NCI-H510A treated with DMSO at 0.1 percent for 48 hours (cell line): ENCODE data around the gene GABRP.
"Not testable (repeated sequence)": the region's sequence is repeated elsewhere in the genome, so short reads cannot be mapped to it uniquely, and the experiment has no call there.

ENCODE experiments used
- DNase-seq: peaks from one replicate; lab custom pipeline; 2025; lab: John Stamatoyannopoulos, UW

GABRP gene

DNA sequence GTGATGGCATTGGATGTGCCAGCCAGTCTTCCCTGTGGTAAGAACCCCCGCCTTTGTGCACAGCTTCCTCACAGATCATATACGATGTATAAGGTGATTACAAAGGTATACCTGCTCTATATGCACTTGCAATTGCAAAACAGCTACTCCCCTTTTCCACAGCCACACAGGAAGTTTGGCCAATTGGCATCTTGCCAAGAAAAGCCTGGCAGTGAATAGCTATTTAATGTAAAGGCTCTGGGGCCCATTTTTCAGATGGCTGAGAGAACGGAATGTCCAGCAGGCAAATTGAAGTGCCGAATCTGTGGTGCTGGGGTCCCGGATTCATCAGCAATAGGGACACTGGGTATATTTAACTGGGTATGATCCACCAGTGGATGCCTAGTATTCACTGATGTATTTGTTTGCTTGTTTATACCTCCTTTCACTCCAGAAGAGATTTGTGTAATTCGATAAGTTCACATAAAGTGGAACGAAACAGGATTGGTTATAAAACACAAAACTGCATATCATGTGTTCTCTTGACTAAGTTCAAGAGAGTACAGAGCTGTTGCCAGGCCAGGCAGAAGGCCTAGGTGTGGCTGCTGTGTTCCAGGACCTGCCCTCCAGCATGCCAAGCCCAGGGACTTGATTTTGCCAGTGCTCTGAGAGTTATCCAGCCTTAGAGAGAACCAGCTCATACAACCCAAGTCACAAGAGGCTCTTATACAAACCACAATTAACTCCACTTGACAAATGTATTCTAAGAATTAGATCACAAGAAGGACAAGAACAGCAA is 27.7 kb upstream of the GABRP start:
- peak; percentile 58 for DNase-seq

DNA sequence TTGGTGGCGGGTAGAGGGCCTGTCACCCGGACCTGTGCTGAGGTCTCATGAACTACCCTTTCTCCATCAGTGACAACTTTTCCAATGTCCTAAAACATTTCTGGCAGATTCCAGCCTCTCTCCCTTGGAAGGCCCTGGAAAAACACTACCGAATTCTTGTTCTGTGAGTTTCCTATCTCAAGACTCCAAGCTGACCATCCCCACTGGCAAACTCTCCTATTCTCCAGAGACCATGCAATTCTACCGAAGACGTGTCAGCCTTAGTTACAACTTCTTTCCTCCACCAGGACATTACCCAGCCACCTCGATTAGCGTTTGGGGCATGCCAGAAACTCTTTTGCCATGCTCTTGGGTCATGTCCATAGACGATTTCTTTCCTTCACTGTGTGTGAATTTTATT is 26.8 kb upstream of the GABRP start:
- DNase-seq, result no peak

DNA sequence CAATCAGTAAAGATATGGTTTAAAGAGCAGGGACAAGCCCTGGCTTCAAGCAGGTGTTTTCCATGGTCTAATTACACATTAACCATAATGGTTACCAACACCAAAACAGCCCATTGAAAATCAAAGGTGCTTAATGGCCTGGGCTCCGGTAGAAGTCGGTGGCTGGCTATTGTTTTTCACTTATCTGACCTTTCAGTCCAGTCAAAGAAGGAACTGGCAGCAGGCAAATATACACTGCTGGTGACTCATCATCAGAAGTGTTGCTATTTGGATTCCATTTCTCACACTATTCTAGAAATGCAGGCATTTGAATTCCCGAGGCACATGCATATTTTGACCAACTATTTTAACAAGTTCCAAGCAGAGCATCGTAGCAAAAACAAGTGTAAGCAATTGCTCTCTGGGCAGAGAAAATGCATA is 26.3 kb upstream of the GABRP start:
- DNase-seq, result no peak

DNA sequence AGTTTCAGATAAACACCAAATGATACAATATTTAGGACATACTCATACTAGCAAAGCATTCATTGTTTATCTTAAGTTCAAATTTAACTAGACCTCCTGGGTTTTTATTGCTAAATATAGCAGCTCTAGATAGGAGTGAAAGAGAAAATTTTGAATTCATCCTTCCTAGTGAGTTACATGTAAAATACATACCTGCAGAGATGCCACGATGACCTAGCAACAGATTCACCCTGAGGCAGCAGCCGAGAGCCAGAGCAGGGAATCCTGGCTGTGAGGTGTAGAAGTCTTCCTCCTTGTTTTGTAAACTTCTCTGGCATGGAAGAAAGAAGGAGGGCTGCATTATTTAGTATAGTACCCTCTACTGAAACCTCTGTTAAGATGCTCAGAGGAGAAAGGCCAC is 25.9 kb upstream of the GABRP start:
- no peak for DNase-seq

DNA sequence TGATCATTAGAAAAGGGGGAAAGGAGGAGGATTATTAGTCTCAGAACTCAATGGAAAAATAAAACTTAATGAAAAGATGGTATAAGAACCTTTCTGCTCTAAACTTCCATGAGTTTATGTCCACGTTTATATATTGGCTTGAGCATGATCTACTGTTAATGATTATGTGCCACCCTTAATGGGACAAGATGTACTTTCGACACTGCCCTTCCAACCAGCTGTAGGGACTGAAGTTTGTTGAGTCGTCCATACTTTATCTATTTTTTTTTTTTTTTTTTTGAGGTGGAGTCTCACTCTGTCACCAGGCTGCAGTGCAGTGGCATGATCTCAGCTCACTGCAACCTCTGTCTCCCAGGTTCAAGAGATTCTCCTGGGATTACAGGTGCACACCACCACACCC is 25.0 kb upstream of the GABRP start:
- no peak for DNase-seq

DNA sequence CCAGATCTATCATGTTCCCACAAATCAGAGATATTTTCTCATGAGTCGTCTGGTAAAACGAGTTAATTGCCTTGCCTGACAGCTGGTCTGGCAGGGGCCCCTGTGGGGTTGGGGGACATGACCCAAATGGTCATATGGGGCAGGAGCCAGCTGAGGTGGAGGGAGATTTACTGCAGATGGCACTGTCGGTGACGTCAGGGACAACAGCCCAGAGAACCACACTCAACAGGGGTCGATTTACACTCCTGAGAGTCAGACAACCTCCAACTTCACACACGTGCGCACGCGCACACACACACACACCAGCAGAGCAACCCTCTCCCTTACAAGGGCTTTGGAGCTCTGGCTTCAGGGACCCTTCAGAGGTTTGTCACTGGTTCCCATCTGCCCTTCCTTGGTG is 23.4 kb upstream of the GABRP start:
- DNase-seq, result no peak

DNA sequence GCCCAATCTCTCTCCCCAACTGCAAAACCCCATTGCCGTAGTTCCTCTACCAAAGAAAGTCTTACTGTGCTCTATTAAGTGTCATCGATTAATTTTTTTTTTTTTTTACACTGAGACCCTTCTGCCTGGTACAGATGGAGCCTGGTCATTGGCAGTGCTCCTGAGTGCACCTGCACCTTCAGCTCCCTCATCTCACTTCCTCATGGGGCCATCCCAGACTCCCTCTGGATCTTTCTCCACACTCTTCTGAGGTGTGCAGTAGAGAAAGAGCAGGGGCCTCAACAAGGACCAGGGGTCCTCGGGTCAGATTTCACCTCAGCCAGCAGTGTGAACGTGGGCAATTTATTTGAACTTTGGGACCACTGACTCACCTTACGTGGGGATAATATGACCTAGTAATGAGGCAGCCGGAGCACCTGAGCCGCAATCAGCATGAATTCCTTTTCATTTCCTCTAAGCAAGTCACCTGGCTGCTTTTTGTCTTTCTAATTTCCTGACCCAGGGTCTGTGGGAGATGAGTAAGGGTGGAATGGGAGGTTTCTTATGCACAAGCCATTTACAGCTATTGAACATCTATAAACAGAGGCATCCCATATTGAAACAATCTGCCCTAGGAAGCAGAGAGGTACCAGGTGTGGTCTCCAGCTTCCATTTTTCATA is 22.3 kb upstream of the GABRP start:
- no peak for DNase-seq

DNA sequence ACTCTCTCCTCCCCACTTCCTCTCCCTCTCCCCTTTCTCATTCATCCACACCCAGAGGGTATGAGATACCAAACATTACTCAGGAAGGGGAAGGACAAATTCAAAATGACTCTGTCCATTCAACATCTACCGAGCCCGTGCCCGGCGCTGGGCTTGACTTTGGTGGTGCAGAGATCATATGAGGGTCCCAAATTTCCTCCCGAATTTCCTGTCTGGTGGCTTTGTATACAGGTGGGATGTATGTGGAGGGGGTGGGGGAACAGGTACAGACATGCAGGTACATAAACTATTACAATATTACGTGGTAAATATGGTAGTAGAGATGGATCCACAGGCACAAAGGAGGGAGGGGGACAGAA is 21.8 kb upstream of the GABRP start:
- no peak for DNase-seq

DNA sequence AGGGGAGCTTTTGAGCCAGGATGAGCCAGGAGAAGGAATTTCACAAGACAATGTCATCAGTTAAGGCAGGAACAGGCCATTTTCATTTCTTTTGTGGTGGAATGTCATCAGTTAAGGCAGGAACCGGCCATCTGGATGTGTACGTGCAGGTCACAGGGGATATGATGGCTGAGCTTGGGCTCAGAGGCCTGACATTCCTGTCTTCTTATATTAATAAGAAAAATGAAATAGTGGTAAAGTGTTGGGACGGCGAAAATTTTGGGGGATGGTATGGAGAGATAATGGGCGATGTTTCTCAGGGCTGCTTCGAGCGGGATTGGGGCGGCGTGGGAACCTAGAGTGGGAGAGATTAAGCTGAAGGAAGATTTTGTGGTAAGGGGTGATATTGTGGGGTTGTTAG is 21.2 kb upstream of the GABRP start:
- DNase-seq, result not testable (repeated sequence)

DNA sequence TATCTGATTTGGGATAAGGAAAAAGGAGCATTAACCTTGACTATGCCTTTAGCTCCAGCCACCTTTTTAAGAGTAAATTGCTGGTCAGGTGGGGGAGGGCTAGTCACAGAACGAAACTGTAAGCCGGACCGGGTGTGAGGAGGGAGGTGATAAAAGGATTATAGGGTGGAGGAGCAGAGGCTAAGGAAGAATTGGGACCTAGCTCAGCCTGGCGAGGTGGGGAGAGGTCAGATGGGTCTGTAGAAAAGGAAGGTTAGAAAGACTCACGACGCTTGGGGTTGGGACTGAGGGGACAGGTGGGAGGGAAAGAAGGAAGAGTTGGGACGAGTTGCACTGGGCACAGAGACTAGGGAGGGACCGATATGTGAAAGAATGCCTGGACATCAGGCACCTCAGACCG is 17.7 kb upstream of the GABRP start:
- not testable (repeated sequence) for DNase-seq

DNA sequence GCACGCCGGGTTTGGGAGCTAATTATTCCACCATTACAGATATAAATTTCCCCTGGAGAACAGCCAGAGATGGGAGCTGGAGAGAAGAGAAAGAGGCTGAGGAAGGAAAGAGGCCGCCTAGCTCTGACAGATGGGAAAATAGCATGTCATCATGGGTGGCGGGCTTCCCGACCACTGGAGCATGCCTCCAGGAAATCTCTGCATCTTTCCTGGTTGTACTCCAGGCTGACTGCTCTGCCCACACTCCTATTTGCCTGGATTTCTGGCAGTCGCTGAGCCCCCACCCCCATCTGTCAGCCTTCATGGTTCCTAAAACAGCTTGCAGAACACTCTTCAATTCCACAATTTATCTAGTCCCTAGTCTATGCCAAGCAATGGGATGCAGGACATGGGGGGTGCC is 14.3 kb upstream of the GABRP start:
- DNase-seq, result no peak

DNA sequence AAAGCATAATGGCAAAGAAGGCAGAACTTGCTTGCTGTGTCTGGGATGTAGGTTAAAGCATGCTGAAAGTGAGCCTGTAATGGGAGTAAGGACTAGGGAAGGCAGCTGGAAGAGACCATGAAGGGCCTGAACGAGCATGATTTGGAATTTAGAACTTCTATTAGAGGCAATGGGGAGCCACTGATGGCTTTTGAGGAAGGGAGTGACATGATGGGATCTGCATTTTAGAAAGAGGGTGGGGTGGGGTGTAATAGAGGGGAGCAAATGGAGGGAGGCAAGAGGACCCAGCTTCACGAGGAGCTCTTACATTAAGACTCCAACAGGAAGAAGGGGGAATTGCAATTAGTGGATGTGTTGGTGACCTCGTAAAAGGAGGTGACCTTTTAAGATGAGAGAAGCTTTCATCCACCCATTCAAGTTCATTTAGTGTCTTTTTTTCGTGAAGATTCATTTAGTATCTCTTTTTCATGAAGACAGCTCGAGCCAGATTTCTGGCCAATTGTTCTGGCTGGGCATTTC is 13.6 kb upstream of the GABRP start:
- no peak for DNase-seq

DNA sequence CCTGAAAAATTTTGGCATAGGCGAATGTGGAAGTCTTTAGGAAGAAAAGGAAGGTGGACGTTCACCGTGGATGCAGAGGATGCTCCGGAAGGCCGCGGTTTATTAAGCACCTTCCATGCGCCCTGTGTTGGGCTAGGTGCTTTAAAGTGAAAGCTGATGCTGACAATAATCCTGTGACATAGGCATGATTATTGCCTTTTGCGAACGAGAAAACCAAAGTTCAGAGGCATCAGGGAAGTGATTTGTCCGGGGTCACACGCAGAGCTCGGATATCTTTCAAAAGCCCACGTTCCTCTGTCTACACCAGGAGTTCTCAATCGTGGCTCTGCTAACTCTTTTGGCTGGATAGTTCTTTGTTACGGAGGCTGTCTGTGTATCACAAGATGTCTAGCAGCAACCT is 12.0 kb upstream of the GABRP start:
- no peak for DNase-seq

DNA sequence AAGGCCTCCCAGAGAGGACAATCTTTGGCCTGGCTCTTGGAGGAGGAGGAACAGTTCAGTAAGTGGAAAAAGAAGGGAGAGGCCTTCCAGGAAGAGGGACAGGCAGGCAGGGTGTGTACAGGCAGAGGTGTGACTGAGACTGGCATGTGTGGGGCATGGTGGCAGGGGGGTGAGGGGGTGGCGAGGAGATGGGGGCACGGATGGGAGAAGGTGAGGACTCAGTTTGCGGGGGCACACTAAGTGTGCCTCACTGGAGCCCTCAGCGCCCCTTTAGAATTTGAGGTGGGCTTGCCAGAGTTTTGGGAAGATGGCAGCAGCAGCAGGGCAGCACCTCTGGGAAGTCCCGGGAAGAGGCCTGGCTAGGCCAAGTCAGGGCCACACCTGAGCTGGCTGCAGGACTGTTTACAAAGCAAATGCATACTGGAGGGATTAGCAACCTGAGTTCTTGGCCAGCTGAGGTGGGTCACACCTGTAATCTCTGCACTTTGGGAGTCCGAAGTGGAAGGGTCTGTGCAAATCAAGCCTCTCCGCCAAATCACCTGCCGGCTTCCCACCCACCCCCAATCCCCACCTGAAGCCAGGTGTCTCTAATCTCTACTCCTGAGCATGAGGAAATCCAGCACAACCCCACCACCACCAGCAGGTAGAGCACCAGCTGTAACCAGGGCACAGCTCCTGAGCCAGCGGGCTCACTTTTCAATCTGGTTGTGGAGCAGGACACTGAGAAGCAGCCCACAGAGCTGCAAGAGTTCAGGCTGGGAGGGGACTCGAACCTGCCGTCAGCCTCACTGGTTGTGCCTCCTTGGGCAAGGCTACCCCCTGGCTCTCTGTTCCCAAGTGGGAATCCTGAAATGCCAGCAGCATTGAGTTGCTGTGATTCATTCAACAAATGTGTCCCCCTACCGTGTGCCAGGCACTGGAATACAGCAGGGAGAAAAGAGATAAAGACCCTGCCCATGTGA is 10.2 kb upstream of the GABRP start:
- no peak for DNase-seq

DNA sequence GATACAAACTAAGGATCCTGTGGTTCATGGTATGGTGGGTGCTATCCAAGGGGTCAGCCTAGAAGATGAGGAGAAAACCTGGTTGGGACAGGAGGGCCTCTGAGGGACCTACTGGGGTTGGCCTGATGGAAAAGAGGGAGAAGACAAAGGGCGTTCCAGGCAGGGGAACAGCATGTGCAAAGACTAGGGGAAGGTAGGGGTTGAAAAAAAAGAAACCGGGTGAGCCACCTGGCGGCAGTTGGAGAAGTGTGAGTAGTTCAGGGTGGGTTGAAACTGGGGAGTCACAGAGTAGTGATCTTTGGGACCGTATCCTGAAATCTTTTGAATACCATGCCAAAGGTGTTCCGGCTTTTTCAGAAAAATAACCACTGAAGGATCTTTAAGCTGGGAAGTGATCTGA is 8.7 kb upstream of the GABRP start:
- DNase-seq, result no peak

DNA sequence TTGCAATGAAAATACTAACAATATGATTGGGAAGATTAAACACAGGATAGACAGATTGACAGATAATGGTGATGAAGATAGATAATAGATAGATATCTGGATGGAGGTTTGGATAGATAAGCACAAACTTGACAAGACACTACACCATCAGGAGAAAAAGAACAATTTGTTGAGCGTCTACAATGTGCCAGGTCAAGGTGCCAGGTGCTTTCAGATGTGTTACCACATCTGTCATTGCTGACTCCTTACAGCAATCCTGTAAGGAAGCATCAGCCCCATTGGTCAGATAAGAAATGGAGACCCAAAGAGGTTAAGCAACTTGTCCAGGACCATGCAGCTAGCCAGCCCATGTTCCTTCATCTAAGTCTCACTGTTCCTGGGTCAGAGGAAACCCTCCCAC is 1.6 kb upstream of the GABRP start:
- no peak for DNase-seq

DNA sequence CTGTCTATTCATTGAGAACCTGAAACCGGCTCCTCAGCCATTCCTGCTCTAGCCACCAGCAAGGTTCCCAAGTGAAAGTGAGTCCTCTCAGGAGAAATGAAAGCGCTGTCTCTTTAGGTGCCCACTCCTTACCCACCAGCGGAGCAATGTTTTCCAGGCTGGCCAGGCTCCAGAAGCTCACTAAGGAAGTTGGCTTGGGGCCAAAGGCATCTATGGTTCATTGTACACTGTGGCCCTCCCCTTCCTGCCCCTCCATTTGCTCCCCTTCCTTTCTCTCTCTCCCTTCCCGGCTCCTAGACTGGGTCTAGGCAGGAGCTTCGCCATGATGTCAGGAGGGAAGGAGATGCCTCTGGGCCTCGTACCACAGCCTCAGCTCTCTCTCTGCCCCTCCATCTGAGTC is 1.1 kb upstream of the GABRP start:
- peak; percentile 42 for DNase-seq

DNA sequence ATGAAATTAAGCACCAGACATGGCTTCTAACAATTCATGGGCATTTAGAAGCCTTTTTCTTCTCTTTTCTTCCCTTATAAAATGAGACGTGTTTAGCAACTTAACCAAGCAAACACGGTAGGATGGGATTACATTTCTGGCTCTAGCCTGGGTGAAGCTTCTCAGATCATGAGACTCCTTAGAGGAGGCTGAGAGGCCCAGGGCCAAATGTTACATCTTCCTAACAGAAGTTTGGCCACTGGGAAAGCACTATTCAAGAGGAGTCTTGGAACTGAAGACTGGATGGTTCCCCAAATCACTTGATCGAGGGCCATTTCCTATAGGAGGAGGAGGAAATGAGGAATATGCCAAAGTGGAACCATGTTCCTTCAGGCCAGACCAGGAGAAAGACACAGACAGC is 1.9 kb downstream of the GABRP start:
- DNase-seq, result no peak

DNA sequence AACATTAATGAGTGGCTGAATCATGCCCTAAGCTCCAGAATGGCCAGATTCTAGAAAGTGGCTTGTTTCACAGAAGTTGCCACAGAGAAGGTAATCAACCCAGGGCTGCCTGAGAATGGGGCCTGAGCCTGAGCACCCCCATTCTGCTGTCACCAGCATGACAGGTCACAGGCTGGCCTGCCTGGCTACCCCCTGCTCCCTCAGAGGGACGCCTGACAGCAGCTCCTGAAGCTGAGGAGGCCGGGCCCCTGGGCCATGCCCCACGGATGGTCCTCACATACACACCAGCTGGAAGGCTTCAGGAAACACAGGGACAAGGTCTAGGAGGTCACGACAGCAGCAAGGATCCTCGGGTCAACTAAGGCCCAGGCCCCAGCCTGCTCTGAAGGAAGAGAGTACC is 3.7 kb downstream of the GABRP start:
- DNase-seq, result no peak

DNA sequence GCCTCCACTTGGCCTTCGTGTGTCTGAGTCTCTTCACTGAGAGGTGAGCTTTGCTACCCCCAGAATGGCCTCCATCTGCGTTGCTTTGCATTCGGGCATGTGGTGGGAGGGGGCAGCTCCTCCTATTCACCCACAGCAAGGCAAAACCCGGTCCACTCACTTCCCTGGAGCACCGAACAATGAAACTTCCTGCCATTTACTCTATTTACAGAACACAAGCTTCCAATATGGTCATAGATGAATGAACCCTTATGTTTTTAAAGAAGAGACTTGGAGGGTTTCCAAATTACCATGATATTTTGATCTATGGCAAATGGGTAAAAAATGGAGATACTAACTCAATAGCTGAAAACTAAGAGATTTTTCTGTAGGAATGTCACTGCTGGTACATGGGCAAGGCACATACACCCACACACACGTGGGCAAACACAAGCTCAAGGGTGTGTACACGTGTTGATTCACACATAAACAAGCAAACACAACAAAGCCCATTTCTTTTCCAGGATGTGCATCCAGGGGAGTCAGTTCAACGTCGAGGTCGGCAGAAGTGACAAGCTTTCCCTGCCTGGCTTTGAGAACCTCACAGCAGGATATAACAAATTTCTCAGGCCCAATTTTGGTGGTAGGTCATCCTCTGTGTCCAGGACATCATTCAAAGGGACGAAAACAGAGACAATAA is 5.2 kb downstream of the GABRP start:
- no peak for DNase-seq

DNA sequence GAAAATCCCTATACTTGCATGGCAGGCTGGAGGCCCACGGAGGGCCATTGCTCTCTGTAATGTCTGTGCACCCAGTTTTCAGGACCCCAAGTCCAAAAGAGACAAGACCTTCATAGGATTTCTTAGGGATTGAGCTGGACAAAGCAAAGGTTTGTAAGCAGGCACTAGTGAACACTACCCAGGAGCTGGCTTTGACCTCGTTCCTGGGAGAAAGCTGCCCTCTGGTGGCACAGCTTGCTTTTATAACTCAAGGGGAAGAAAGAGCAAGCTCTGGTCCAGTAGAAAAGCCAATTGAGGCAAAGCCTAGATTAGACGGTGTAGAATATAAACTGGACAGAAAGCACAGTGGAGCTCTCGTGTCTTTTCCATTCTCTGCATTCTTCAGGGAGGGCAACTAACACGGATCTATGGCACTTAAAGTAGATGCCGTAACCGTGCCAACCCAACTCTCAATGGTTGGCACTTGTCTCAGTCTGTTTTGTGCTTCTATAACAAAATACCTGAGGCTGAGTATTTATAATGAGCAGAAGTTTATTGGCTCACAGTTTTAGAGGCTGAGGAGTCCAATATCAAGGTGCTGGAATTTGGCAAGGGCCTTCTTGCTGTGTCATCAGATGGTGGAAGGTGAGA is 7.9 kb downstream of the GABRP start:
- peak; percentile 21 for DNase-seq

DNA sequence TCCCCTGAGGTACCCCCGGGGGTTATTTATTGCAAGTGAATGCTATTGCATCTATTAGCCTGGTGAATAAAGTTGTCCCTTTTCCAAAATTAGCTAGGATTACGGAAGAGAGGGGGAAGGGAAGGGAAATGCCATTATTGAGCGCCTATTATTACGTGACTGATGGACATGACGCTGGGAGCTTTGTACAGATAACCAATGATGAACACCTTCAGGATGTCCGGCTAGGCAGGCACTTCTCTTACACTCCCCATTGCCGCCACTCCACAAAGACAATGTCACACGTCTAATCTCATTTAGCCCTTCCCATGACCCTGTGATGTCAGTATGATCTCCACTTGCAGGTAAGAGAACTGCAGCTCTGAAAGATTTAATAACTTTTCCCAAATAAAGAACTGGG is 9.4 kb downstream of the GABRP start:
- no peak for DNase-seq
